C4-2B (cell line): ENCODE data around the gene TXNDC12.
"Not testable (repeated sequence)": the region's sequence is repeated elsewhere in the genome, so short reads cannot be mapped to it uniquely, and the experiment has no call there.

Source experiments
- CTCF ChIP-seq: fragments of 450-650 bp; conservative IDR thresholded peaks from 2 replicates; pipeline ENCODE4 v1.5.1; 2017; ENCODE audit warnings: mild to moderate bottlenecking
- ZFX ChIP-seq: fragments of 450-650 bp; IDR thresholded peaks from 2 replicates; pipeline ENCODE4 v1.6.1; 2017

- not testable (repeated sequence) for TF ChIP-seq CTCF, ZFX
These were observed 26.2 kb downstream of the TXNDC12 start for GRCh38 chr1:52028839-52029238.
